C1 segment of cervical spinal cord (tissue), 14 donors: ENCODE measurements around the gene HDAC1.

Source experiments
- DNase-seq, 14 donors: peaks; one replicate each; lab custom pipeline; 2025; lab: John Stamatoyannopoulos, UW

Gene HDAC1

GRCh38 chr1:32367912-32368635, 76.2 kb downstream of the HDAC1 start:
- no peak for DNase-seq

- no peak for DNase-seq
Measured at GRCh38 chr1:32372149-32372756, 80.4 kb downstream of the HDAC1 start.

DNA sequence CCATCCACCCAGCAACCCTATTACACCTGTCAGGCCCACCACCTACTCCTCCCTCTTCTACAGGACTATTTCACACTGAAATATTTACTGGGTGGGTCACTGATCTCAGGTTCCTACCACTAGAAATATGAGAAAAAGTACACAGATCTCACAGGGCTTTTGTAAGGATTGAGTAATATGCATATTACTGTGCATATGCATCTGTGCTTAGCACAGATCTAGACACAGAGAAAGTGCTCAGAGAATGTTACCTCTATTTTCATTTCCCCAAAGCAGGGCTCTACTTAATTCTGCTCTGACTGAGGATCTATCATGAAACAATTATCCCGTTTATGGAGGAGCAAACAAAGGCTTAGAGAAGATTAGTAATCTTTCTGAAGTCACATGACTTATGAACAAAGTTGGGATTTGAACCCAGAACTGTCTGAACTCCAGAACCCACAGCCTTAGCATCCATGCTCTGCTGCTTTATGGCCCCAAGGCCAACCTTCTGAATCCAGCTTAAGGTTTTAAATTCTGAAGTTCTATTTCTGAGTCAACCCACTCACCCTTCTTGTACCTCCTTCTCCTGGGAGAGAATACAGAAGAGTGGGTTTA, 82.2 kb downstream of the HDAC1 start:
- no peak for DNase-seq

- DNase-seq, result no peak
Measured at GRCh38 chr1:32376199-32376598, 84.3 kb downstream of the HDAC1 start.

- no peak for DNase-seq
Measured at GRCh38 chr1:32377541-32378220, 85.8 kb downstream of the HDAC1 start.

GRCh38 chr1:32380057-32380456, 88.2 kb downstream of the HDAC1 start:
- DNase-seq, result no peak
